Kidney (tissue), 14 donors: ENCODE measurements around the gene GUCY1B1. TPM values are rescaled to one million over a fixed set of nuclear protein-coding genes. Genes with fewer than 3 reads are reported as not detected.

Source experiments
- DNase-seq, 5 donors: peaks; one replicate each; pipeline ENCODE4 v3.0.0-alpha.2; 2013 to 2020
- FAIRE-seq: peaks from 2 replicates; lab custom pipeline; 2012; peaks lifted over from hg19 to GRCh38; lab: Jason Lieb, UNC
- H3K27ac ChIP-seq, 2 donors: one replicate each; pipeline ENCODE4 v1.7.0; 2013; ENCODE audit warnings: low read depth in 2 of 2, low read length in 2 of 2, inconsistent platforms in 1 of 2
- H3K27me3 ChIP-seq: one replicate; pipeline ENCODE4 v1.7.1; 2013; ENCODE audit warnings: low read length, inconsistent platforms; ENCODE audit not compliant: control insufficient read depth, insufficient read depth
- H3K36me3 ChIP-seq, 3 donors: one replicate each; pipeline versions ENCODE4 v1.7.0 to v1.7.1; 2013; ENCODE audit warnings: low read length in 3 of 3, control low read depth in 1 of 3, inconsistent platforms in 1 of 3; ENCODE audit not compliant: insufficient read depth in 3 of 3, control insufficient read depth in 2 of 3
- H3K4me1 ChIP-seq, 3 donors: one replicate each; pipeline versions ENCODE4 v1.7.0 to v1.7.1; 2013; ENCODE audit warnings: low read length in 3 of 3, inconsistent platforms in 1 of 3, low read depth in 1 of 3; ENCODE audit not compliant: control insufficient read depth in 2 of 3, insufficient read depth in 2 of 3
- H3K4me3 ChIP-seq, 3 donors: one replicate each; pipeline versions ENCODE4 v1.7.0 to v1.8.1; 2013; ENCODE audit warnings: low read length in 3 of 3, control low read depth in 1 of 3, inconsistent platforms in 1 of 3
- H3K9ac ChIP-seq, 3 donors: one replicate each; pipeline versions ENCODE4 v1.7.0 to v1.7.1; 2013; ENCODE audit warnings: low read length in 3 of 3, control low read depth in 1 of 3, inconsistent platforms in 1 of 3
- H3K9me3 ChIP-seq, 3 donors: one replicate each; pipeline versions ENCODE4 v1.7.0 to v1.7.1; 2013; ENCODE audit warnings: low read length in 3 of 3, control low read depth in 1 of 3, inconsistent platforms in 1 of 3; ENCODE audit not compliant: control insufficient read depth in 2 of 3, insufficient read depth in 1 of 3
- intact Hi-C: fragments of 100-400 bp; cut with DNase I; formaldehyde crosslinking; loops from one replicate; pipeline ENCODE4 v1.11.1; 2022
- polyA plus RNA-seq: library from polyadenylated mRNA; stranded (reverse); fragments of 350-450 nt; fragmentation: Illumina TruSeq; extraction: RNeasy Lipid Tissue Mini Kit (QIAGEN cat#74804); gene quantifications from one replicate; pipeline ENCODE4 v1.2.3, GENCODE V29; 2014; ENCODE audit warnings: low read depth, low replicate concordance; ENCODE audit not compliant: insufficient read depth
- total RNA-seq: library from RNA; stranded (reverse); fragmentation: NEBNext Ultra II Directional; extraction: Animal tissue kit (Norgen Biotek cat#: 25700); gene quantifications from one replicate; pipeline ENCODE4 v1.2.1, GENCODE V29; 2021
- TF ChIP-seq, protein P1 (sequence below): IDR thresholded peaks from 3 replicates; pipeline ENCODE4 v1.5.1; 2012; ENCODE audit warnings: mild to moderate bottlenecking, moderate library complexity, borderline replicate concordance; ENCODE audit not compliant: insufficient read depth; ENCODE audit errors: extremely low read depth
- donor health status: control.
- donor health status: control.
- donor health status: control.
- donor health status: control.
- donor health status: control.
- donor health status: DM: yes; HTN: yes; CAD: no.
- donor health status: Normal renal cell carcinoma (clear cell type).

The GUCY1B1 gene
- total and polyA plus RNA-seq, 2 donors from 2014 or later = 13.2 to 24.7 TPM

DNA sequence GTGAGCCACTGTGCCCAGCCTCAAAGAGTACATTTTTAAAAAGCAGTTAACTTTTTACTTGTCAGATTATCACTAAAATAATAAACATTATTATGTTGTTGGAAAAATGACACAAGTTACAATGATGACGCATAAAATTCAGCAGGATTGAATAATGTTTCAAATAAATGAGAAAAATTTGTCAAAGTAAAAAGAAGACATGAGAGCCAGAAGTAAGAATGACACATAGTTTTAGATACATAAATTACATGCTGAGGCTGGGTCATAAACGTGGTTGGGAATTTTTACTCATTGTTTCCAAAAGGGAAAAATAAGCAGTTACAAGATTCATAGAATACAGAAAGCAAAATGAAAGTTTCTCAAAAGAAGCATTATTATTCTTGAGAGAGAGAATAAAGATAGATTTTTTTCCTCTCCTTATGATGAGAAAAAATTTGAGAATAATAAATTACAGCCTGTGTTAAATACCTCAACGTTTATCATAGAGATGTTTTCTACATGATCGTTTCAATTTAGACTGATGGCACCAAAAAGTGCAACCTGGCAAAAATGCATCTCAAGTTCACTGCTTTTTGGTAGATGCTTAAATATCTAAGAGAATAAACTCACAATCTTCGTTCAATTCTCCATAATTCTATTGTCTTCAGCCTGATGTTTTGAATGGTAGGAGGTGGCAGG, 40.4 kb downstream of the GUCY1B1 start:
- intact Hi-C loops = no loop called here
- FAIRE-seq = peak; percentile 32

DNA sequence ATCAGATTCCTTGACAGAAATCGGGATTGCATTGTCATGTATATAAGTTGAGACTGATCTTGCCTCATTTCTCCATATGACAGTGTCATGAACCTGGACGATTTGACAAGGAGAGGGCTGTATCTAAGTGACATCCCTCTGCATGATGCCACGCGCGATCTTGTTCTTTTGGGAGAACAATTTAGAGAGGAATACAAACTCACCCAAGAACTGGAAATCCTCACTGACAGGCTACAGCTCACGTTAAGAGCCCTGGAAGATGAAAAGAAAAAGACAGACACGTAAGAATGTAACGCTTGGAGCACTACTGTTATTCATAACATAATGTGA, 40.9 kb downstream of the GUCY1B1 start:
- no peak overlapping the region for H3K27ac ChIP-seq
- FAIRE-seq = no peak

More for the DNA sequence above, 40.4 kb downstream of the GUCY1B1 start:
- TF ChIP-seq, protein P1, sequence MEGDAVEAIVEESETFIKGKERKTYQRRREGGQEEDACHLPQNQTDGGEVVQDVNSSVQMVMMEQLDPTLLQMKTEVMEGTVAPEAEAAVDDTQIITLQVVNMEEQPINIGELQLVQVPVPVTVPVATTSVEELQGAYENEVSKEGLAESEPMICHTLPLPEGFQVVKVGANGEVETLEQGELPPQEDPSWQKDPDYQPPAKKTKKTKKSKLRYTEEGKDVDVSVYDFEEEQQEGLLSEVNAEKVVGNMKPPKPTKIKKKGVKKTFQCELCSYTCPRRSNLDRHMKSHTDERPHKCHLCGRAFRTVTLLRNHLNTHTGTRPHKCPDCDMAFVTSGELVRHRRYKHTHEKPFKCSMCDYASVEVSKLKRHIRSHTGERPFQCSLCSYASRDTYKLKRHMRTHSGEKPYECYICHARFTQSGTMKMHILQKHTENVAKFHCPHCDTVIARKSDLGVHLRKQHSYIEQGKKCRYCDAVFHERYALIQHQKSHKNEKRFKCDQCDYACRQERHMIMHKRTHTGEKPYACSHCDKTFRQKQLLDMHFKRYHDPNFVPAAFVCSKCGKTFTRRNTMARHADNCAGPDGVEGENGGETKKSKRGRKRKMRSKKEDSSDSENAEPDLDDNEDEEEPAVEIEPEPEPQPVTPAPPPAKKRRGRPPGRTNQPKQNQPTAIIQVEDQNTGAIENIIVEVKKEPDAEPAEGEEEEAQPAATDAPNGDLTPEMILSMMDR = no peak
- peaks cover 0 to 3% (median 3%) of the 10 kb centered on the region in 3 donors for H3K36me3 ChIP-seq
- no peaks in the 10 kb centered on the region for H3K27me3 ChIP-seq
- no peak overlapping the region for H3K9ac ChIP-seq
- no peaks in the 10 kb centered on the region for H3K4me1 ChIP-seq
- H3K9me3 ChIP-seq = no peaks in the 10 kb centered on the region
- no peak overlapping the region for H3K4me3 ChIP-seq
- H3K27ac ChIP-seq = no peak overlapping the region
- no peak for DNase-seq

DNA sequence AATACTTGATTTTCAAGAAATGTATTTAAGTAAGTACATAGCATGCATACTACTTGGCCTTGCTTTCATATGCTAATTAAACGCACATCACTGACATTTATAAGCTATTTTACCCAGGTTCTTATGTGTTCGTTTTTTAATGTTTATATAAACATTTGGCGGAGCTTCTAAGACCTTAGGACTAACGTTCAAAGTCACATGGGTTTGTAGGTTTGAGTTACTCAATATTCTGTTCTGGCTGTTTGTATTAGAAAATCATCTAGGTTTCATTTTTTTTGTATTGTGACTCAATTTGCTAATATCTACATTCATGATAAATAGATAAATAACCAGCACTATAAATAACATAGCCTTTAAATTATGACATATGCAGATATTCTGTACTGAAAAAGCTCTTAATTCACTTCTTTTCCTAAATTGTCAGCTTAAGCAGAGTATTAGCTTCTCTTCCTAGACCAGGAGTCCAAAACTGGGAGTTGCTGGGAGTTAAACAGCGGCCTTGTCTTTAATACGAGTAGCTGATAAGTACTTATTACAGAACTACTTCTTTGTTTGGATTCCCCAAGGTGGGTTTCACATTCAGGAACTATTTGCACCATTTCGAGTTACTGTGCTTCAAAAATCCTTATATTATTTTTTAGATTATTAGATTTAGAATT, 42.0 kb downstream of the GUCY1B1 start:
- H3K9me3 ChIP-seq = no peaks in the 10 kb centered on the region
- intact Hi-C loops = no loop called here
- H3K9ac ChIP-seq = no peak overlapping the region
- no peaks in the 10 kb centered on the region for H3K27me3 ChIP-seq
- H3K27ac ChIP-seq = no peak overlapping the region
- TF ChIP-seq, protein P1 = no peak
- FAIRE-seq (no peak), DNase-seq (no peak)
- H3K36me3 ChIP-seq = peaks cover 0 to 7% (median 3%) of the 10 kb centered on the region in 3 donors
- no peaks in the 10 kb centered on the region for H3K4me1 ChIP-seq
- no peak overlapping the region for H3K4me3 ChIP-seq

More for the DNA sequence above, 40.9 kb downstream of the GUCY1B1 start:
- Histone ChIP-seq H3K27me3 (no peaks in the 10 kb centered on the region), H3K36me3 (peaks cover 0 to 6% (median 3%) of the 10 kb centered on the region in 3 donors), H3K4me1 (no peaks in the 10 kb centered on the region), H3K9ac (no peak overlapping the region), H3K9me3 (no peaks in the 10 kb centered on the region), H3K4me3 (no peak overlapping the region)
- TF ChIP-seq, protein P1 = no peak
- intact Hi-C loops = no loop called here
- DNase-seq = no peak
